Gastroesophageal sphincter (tissue), 4 donors: Measurements from ENCODE around the gene PWWP2B. TPM values are rescaled to one million over a fixed set of nuclear protein-coding genes. Genes with fewer than 3 reads are reported as not detected.

Source experiments
- ATAC-seq: fragments of 150-250 bp; one replicate; pipeline ENCODE4 v1.9.1; 2016; ENCODE audit warnings: mild to moderate bottlenecking, moderate library complexity
- H3K27ac ChIP-seq, 4 donors: fragments of 200-600 bp; sonication (generic) in 3 of 4; 1 replicate in 3 of 4; 2 replicates in 1 of 4; pipeline ENCODE4 v1.5.1; 2016 to 2019
- H3K27me3 ChIP-seq: fragments of 200-600 bp; sonication (generic); one replicate; pipeline ENCODE4 v1.5.1; 2019
- H3K36me3 ChIP-seq, 2 donors: fragments of 200-600 bp; sonication (generic); one replicate each; pipeline ENCODE4 v1.5.1; 2019; ENCODE audit warnings: control low read depth in 1 of 2
- H3K4me1 ChIP-seq, 3 donors: fragments of 200-600 bp; sonication (generic); 1 replicate in 2 of 3; 2 replicates in 1 of 3; pipeline ENCODE4 v1.5.1; 2016 to 2019; ENCODE audit warnings: control low read depth in 2 of 3
- H3K4me3 ChIP-seq, 2 donors: fragments of 200-600 bp; sonication (generic); one replicate each; pipeline ENCODE4 v1.5.1; 2019; ENCODE audit warnings: mild to moderate bottlenecking in 1 of 2, moderate library complexity in 1 of 2
- H3K9me3 ChIP-seq, 3 donors: fragments of 200-600 bp; sonication (generic); one replicate each; pipeline ENCODE4 v1.5.1; 2017 to 2019; ENCODE audit warnings: control low read depth in 2 of 3
- EP300 ChIP-seq: sonication (generic); formaldehyde crosslinking; IDR thresholded peaks from one replicate; pipeline ENCODE4 v1.6.1; 2017; ENCODE audit warnings: antibody characterized with exemption, mild to moderate bottlenecking
- POLR2A ChIP-seq, 2 donors: fragments of 450-650 bp; IDR thresholded peaks; one replicate each; pipeline ENCODE4 v1.6.1; 2017; ENCODE audit warnings: antibody characterized with exemption in 2 of 2, mild to moderate bottlenecking in 2 of 2, moderate library complexity in 1 of 2
- POLR2AphosphoS5 ChIP-seq: sonication (generic); formaldehyde crosslinking; IDR thresholded peaks from one replicate; pipeline ENCODE4 v1.6.1; 2017; ENCODE audit warnings: antibody characterized with exemption
- WGBS, 2 donors: methylation state at CpG; one replicate each; pipeline ENCODE4 v1.1.5; 2018; ENCODE audit warnings: low coverage in 1 of 2; 5-methylcytosine and 5-hydroxymethylcytosine counted together
- total RNA-seq, 4 donors: library from RNA; depleted of rRNA; stranded (reverse); fragments of >200 nt; gene quantifications; one replicate each; pipeline ENCODE4 v1.1.0, GENCODE V29; 2016
- TF ChIP-seq, protein P1 (sequence below), 4 experiments: fragments of 200-600 bp in 2 of 4; fragments of 450-650 bp in 2 of 4; sonication (generic) in 1 of 4; IDR thresholded peaks; one replicate each; pipeline ENCODE4 v1.5.1; 2017 to 2019; ENCODE audit warnings: antibody characterized with exemption in 4 of 4, mild to moderate bottlenecking in 2 of 4, moderate library complexity in 2 of 4

The PWWP2B gene
- total RNA-seq, 4 donors from 2014 or later, result 11.3 to 17.1 (median 14.8) TPM

DNA sequence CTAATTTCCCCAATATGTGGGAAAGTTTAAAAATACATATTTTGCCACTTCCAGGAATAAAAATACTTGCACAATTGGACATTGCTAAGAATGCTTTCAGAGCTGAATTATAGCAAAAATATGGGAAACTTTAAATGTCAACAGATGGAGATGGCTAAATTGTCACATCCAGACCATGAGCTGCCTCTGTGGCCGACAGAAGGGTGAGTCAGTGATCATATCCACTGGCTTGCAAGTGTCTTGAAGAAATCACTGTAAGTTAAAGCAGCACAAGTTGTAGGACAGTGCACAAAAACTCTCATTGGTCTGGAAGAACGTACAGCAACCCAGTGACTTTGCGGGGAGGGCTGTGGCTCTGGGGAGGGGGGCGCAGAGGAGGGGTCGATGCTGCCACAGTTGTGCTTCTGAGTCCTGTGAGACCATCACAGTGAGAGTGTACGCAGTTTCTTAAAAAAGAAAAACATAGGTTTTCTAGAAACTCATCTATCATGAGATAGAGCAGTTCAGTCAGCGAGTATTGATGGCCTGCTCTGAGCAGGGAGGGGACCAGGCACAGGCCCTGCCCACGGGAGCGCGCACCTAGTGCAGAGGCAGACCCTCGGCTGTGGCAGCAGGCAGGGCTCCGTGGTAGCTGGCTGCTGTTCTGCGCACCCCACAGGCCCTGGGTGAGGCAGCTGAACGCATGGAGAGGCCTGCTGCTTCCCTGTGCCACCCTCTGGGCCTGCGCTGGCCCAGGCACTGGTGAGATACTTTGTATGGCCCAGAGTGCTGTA, 39.5 kb upstream of the PWWP2B start:
- WGBS, 2 donors, result 68 to 78% methylated on average over 4 to 7 of the region's 15 CpGs
- Histone ChIP-seq H3K9me3 (no peaks in the 10 kb centered on the region), H3K4me1 (no peaks in the 10 kb centered on the region), H3K36me3 (peaks cover 0 to 40% of the 10 kb centered on the region in 2 donors), H3K4me3 (no peak overlapping the region), H3K27me3 (no peaks in the 10 kb centered on the region), H3K27ac (no peak overlapping the region)
- no peak for ATAC-seq
- TF ChIP-seq, protein P1, sequence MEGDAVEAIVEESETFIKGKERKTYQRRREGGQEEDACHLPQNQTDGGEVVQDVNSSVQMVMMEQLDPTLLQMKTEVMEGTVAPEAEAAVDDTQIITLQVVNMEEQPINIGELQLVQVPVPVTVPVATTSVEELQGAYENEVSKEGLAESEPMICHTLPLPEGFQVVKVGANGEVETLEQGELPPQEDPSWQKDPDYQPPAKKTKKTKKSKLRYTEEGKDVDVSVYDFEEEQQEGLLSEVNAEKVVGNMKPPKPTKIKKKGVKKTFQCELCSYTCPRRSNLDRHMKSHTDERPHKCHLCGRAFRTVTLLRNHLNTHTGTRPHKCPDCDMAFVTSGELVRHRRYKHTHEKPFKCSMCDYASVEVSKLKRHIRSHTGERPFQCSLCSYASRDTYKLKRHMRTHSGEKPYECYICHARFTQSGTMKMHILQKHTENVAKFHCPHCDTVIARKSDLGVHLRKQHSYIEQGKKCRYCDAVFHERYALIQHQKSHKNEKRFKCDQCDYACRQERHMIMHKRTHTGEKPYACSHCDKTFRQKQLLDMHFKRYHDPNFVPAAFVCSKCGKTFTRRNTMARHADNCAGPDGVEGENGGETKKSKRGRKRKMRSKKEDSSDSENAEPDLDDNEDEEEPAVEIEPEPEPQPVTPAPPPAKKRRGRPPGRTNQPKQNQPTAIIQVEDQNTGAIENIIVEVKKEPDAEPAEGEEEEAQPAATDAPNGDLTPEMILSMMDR (IDR thresholded peaks at IDR 0.05), result no peak
- TF ChIP-seq POLR2AphosphoS5 (no peak), EP300 (no peak), POLR2A (IDR thresholded peaks at IDR 0.05) (no peak)

GRCh38 chr10:132359305-132360040, 37.5 kb upstream of the PWWP2B start:
- TF ChIP-seq, protein P1 (IDR thresholded peaks at IDR 0.05), result no peak
- no peak for TF ChIP-seq POLR2A (IDR thresholded peaks at IDR 0.05)
- TF ChIP-seq POLR2AphosphoS5, result no peak
- Histone ChIP-seq H3K9me3 (no peaks in the 10 kb centered on the region), H3K27me3 (no peaks in the 10 kb centered on the region), H3K4me3 (no peak overlapping the region), H3K4me1 (no peaks in the 10 kb centered on the region), H3K36me3 (peaks cover 0 to 38% of the 10 kb centered on the region in 2 donors), H3K27ac (no peak overlapping the region)
- ATAC-seq, result no peak
- WGBS, 2 donors, result 72 to 79% methylated on average over 6 to 17 of the region's 21 CpGs

GRCh38 chr10:132360766-132361447, 36.1 kb upstream of the PWWP2B start:
- ATAC-seq, result no peak
- 93 to 100% methylated on average over 1 to 4 of the region's 22 CpGs for WGBS, 2 donors
- TF ChIP-seq, protein P1 (IDR thresholded peaks at IDR 0.05), result peak in 2 of 4 experiments; percentile 11 to 46
- TF ChIP-seq POLR2A (IDR thresholded peaks at IDR 0.05), result no peak
- Histone ChIP-seq H3K27me3 (no peaks in the 10 kb centered on the region), H3K9me3 (no peaks in the 10 kb centered on the region), H3K36me3 (peaks cover 0 to 41% of the 10 kb centered on the region in 2 donors), H3K27ac (no peak overlapping the region), H3K4me3 (no peak overlapping the region), H3K4me1 (no peaks in the 10 kb centered on the region)

- 50% methylated on average over 1 of the region's 15 CpGs; no CpG with 5 or more reads in 1 of the 2 donors for WGBS, 2 donors
- ATAC-seq, result no peak
- Histone ChIP-seq H3K27me3 (no peaks in the 10 kb centered on the region), H3K36me3 (peaks cover 0 to 48% of the 10 kb centered on the region in 2 donors), H3K4me3 (no peak overlapping the region), H3K27ac (no peak overlapping the region), H3K9me3 (no peaks in the 10 kb centered on the region), H3K4me1 (no peaks in the 10 kb centered on the region)
- TF ChIP-seq, protein P1 (IDR thresholded peaks at IDR 0.05), result no peak
- TF ChIP-seq POLR2A (IDR thresholded peaks at IDR 0.05), result no peak
- no peak for TF ChIP-seq EP300
These were observed 35.4 kb upstream of the PWWP2B start for GRCh38 chr10:132361581-132362101.
